Nucleus accumbens (tissue), 56 donors: ENCODE measurements around the gene SLC51A.
"Not testable (repeated sequence)": the region's sequence is repeated elsewhere in the genome, so short reads cannot be mapped to it uniquely, and the experiment has no call there.

Experiments
- DNase-seq, 56 donors: peaks; one replicate each; lab custom pipeline; 2025; lab: John Stamatoyannopoulos, UW

SLC51A gene

DNA sequence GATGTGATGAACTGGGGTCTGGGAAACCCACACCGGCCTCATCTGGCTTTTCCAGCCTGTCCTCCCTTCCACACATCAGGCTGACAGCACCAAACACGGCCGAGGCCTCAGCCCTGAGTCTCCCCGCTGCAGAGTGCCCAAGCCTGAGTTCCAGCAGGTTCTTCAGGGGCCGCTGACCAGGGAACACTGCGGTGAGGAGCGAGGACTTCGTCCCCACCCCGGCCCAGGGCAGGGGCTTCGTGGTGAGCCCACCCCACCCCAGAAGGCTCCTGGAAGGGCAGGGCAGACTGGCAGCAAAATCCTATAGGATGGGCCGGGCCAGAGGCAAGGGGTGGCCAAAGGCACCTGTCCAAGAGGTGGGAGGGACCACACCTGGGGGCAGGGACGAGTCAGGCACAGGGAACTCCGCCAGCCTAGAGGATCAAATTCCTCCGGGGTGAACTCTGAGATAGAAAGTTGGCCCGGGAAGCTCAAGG, at the start of gene SLC51A:
TSS of gene SLC51A (plus strand) at position 446 of the 476 bp plus-strand sequence. CDS start 179 bp downstream, outside the sequence.
- DNase-seq: no peak

DNA sequence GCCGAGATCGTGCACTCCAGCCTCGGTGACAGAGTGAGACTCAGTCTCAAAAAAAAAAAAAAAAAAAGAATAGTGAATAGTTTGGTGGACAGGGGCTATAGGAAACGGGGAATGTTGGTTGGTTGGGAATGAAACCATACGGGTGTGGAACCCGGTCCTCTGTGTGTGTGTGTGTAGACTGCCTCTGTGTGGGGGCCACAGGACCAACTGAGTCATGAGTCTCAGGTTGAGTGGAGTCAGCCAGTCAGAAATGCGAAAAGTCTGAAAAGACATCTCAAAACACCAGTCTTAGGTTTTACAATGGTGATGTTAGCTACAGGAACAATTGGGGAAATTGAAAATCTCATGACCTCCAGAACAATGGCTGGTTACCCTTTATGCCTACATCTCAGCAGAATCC, 49.6 kb upstream of the SLC51A start:
- no peak for DNase-seq

DNA sequence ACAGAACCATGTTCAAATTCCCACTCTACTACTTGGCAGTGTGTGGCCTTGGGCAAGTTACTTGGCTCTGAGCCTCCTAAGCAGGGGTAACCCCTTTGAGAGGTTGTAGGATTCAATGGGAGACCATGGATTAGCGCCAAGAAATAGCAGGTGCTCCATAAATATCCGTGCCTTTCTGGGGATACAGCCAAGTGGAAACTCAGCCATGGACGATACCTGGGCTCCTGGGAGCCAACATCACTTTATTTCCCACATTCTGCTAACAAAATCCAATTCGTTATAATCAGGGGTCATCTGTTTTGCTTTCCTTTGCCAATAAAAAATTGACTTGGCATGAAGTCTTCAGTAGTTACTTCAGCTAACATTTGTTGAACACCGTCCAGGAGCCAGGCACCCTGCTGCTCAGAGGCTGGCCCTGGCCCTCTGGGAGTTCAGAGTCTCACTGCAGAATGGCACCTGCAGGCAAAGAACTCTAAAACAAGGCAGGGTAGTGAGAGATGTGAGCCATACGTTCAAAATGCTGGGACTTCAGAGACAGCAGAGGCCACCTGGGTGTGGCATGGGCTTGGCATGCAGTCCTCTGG, 47.4 kb upstream of the SLC51A start:
- peak in 1 of 56 donors; percentile 24 for DNase-seq

DNA sequence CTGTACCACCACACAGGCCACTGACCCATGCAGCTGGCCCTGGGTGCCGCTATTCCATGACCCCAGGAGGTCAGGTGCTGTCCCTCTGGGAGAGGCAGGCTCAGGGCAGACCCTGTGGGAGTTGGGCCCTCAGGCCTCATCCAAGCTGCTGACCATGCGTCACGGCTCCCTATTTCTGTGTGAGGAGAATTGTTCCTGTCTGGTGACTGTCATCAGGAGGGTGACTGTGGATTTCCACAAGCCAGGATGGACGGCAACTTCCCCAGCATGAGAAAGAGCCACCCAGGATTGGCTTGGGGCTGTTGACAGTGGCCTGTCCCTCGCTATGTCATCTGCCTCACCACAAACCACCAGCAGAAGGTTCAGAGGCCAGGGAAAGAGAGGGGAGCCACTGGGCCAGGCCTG, 46.5 kb upstream of the SLC51A start:
- DNase-seq: no peak

DNA sequence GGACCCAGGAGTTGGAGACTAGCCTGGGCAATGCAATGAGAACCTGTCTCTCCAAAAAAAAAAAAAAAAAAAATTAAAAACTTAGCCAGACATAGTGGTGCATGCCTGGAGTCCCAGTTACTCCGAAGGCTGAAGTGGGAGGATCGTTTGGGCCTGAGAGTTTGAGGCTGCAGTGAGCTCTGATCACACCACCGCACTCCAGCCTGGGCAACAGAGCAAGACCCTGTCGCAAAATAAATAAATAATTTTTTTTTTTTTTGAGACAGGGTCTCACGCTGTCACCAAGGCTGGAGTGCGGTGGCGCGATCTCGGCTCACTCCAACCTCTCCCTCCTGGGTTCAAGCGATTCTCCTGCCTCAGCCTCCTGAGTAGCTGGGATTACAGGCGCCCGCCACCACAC, 46.0 kb upstream of the SLC51A start:
- DNase-seq: not testable (repeated sequence)

DNA sequence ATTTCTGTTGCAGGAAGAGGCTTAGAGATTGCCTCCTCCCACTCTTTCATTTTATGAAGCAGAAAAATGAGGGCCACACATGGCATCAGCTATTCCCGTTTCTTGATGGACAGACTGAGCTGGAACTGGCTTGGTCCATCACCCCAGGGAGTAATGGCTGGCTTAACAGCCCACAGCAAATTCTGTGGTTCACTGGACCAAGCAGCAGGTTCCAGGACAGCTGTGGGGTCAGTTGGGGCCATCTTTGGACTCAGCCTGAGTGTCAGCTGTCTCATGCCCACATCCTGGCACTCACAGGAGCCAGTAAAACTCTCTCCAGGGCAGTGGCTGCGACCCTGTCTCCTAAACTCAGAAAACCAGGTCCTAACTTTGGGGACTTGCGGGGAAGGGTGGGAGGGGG, 41.7 kb upstream of the SLC51A start:
- DNase-seq: no peak

DNA sequence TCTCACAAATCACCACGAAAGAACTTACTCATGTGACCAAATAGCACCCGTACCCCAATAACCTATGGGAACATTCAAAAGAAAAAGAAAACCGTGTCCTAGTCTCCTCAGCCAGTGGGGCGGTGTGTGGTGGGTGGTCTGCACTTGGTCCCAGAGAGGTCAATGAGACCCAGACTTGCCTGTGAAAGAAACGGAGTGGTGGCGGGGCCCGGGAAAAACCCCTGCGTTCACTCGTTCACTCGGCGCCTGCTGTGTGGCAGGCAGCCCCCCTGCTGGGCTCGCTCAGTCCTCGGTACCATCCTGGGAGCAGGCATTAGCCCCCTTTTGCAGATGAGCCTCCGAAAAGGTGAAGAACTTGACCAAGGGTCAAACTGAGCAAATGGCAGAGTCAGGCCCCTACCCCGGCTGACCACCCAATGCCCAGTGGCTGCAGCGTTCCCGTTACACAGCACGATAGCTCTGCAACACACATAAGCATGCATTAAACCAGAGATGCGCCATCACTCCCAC, 41.2 kb upstream of the SLC51A start:
- DNase-seq: no peak

DNA sequence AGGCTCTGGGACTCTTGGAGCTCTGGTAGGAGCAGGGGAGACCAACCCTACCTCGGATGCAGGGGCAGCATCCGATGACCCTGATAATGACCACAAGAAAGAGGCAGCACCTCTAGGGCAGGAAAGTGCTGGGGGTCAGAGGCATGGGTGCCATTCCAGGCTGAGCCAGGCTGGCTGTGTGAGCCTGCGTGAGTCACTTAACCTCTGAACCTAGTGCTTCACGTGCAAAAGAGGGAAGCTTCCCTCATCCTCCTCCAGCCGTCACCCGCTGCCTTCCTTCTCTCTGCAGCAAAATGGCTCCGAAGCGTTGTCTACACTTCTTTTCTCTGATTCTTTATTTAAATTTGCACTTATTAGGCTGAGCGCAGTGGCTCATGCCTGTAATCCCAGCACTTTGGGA, 40.6 kb upstream of the SLC51A start:
- DNase-seq: no peak

DNA sequence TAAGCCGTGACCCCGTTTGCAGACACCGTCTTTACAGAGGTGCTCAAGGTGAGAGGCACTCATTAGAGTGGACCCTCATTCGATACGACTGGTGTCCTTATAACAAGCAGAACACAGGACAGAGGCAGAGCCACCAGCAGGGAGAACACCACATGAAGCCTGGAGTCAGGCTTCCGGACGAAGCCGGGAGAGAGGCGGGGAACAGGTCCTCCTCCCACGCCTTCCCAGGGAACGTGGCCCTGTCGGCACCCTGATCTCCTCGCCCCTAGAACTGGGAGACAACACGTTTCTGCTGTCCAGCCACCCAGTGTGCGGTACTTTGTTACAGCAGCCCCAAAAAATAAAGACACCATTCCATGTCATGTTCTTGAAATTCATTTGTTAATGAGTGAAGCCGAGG, 38.8 kb upstream of the SLC51A start:
- DNase-seq: no peak

DNA sequence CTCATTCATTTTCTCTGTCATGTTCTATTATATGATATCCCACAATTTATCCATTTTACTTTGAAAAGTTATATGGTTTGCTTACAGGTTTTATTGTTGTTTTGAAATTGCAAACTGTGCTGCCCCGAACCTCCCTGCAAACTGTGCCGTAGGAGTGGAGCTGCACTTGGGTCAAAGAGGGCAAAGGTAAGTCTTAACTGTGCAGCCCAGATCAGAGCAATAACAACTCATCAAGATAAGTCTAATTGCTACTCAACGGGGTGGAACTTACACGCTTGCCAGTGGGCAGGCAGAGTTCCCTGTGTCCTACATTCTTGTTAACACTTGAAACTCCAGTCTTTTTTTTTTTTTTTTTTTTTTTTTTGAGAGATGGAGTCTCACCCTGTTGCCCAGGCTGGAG, 38.4 kb upstream of the SLC51A start:
- no peak for DNase-seq

DNA sequence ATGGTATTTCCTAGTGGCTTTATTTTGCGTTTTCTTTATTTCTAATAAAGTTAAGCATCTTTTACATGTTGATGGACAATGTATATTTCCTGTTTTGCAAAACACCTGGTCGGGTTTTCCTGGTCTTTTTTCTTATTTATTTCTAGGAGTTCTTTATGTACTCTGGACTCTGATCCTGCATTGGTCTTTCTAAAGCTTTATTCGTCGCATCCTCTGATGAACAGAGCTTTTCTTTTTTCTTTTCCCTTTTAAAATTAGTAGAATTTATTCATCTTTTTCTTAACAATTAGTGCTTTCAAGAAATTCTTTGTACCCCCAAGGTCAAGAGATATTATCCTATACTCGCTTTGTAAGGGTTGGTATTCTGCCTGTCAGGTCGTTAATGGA, 37.3 kb upstream of the SLC51A start:
- no peak for DNase-seq

DNA sequence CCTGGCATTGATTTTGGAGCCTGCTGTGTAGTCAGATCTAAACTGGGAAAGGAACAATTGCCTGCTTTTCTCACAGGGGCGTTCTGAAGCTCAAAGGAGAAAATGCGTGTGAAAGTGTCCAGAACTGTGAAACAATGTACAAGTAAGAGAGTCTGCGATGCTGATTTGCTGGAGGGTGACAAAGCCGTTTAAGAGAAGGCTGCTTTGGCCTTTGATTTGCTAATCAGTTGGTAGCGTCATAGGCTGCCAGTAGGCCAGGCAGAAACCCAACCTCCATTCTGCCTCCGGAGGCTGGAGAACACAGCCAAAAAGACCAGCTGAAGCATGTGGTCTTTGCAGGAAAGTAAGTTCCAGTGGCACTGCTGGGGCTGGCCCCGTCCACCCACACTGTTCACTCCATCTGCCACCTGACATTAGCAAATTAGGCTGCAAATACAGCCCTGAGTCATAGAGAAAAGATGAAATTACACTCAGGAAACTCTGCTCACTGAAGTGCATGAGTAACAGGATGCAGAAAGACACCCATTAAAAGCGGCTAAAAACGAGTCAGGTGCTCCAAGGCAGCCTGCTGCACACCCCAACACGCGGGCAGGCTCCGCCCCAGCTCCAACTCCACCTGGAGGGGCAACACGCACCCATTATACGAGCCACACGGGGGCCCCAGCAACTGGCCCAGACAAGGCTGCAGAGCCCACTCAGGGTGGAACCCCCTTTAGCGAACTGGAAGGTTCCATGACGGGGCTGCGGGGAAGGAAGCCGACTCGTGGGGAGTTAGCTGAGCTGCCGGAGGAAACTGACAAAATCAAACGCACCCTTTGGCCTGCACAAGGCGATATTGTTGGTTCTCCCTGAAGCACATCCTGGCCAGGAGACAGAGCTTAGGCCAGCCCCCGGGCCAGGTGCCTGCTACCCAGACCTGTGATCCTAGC, 36.7 kb upstream of the SLC51A start:
- peak in 55 of 56 donors; percentile 29 to 94 (median 74) for DNase-seq

DNA sequence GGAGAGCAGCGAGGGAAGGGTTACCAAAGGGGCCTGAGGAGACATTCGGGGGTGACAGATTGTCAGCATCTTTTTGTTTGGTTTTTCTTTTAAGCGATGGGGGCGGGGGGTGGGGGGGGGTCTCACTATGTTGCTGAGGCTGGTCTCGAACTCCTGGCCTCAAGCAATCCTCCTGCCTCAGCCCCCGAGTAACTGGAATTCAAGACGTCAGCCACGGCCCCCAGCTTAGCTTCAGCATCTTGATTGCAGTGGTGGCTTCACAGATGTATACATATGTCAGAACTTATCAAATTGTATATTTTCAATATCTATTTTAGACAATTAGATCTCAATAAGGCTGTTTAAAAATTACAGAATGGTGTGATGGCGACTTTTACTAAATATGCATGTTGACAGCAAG, 36.0 kb upstream of the SLC51A start:
- no peak for DNase-seq

DNA sequence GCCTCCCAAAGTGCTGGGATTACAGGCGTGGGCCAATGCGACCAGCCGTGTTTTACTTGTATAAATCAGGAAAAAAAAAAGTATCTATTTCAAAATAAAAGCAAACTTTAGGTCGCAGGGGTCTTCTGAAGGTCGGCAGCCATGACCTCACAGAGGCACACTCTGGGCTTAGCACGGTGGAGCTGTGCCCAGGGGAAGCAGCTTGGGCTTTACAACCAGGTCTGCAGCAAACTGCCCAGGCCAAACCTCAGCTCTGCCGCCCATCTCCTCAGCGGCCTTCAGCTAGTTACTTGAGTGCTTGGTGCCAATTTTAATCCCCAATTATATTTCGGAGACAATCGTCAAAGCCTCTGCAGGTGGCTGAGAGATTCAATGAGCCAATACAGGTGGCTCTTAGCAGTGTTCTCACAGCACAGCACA, 35.2 kb upstream of the SLC51A start:
- DNase-seq: no peak

DNA sequence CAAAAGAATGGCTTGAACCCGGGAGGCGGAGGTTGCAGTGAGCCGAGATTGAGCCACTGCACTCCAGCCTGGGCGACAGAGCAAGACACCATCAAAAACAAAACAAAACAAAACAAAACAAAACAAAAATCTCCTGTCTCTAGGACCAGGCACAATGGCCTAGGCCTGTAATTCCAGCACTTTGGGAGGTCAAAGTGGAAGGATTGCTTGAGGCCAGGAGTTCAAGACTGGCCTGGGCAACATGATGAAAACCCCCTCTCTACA, 32.2 kb upstream of the SLC51A start:
- not testable (repeated sequence) for DNase-seq

DNA sequence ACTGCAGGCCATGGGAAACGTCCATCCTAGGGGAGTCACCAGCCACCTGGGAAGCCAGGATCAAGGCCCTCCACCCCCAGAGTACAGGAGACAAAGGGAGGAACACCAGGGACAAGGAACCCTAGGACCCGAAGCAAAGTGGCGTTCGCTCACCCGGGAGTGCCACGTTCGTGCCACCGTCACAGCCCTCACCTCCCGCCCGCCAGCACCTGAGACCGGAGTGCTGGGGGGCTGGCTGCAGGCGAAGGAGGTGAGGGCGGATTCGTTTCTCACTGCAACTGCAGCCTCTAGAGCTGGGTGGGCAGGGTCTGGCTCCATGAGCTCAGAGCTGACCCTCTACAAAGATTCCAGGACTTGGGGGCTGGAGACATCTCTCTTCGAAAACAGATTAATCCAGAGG, 31.5 kb upstream of the SLC51A start:
- DNase-seq: no peak

DNA sequence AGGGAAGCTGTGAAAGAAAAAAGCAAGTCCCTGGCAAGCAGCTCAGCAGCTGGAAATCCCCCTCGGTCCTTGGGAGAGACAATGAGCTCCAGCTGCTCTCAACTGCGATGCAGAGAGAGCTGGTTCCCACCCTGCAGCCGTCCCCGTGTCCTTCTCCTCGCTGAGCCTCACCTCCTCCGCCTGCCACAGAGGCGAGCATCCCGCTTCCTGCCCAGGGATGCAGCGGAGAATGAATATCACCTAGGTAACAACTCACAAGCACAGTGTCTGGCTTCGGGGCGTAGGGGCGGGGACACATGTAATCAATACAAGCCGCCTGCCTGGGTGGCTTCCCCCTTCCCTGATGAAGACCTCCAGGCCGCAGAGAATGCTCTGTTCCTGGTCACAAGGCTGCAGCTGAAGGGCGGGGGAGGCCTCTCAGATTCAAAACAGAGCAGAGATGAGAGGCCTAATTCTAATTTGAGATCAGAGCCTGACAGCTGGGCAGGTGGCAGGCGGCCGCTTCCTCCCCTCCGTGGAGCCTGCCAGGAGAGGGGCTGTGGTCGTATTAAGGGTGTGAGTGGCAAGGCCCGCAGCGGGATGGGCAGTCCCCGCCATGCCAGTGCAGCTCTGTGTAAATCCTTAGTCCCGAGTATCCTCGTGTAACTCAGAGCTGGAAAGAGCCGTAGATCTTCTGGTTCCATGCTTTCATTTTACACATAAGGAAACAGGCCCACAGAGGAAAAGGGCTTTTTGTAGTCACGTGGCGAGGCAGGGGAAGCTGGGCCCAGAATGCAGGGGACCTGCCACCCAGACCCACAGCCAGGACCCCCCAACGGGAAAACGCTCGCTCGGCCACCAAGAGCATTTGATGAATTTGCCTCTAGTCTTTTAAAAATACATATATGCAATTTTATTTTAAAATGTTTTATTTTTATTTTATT, 29.4 kb upstream of the SLC51A start:
- DNase-seq: peak in 37 of 56 donors; percentile 9 to 85 (median 44)

DNA sequence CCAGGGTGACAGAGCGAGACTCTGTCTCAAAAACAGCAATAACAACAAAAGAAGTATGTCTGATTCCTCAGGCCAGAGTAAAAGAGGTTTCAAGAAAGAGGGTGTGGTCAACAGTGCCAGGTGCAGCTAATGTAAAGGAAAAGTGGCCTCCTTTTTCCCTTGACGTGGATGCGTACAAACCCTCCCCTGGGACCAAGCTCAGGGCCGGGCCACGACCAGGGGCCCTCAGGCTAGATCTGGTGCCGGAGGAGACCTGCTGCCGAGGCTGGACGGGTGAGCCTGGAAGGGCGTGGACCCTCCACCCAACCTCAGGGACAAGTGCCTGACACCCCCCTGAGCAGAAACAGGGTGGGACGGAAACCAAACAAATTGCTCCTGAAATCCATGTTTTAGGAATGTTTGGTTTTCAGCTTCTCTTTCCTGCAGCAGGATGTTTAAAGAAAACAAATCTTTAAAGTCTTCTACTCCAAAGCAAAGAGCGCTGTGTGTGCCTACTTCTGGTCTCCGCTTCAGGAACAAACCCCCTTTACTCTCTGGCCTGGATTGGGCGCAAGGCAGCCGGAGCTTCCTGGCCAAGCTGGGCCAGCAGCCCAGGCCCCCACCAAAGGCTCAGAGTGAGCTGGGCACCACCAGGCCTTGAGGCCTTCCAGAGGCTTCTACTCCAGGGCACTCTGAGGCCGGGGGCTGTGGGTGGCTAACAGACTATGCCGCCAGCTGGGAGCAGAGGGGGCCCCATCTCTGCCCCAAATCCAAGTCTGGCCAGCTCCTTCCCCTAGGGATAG, 26.6 kb upstream of the SLC51A start:
- DNase-seq: peak in 28 of 56 donors; percentile 6 to 75 (median 33)

DNA sequence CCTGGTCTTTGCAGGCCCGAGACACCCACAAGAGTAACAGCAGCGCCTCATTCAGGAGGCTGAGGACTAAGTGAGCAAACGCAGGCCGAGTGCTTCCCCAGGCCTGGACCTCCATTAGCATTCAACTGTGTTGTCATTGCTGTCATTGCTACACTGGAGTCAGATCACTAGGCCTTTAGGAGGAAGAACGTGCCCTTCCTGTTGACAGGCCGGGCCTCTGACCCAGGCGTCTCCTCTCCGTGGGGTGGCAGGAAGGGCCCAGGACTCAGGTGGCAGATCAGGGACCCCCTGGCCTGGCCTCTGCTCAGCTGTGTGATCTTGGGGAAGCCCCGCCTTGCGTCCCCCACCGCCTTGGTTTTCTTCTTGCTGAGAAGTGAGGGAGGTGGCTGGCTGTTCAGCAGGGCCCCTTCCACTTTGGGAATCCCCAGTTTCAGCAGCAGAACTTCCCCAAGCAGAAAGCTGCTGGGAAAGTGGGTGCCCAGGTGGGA, 24.3 kb upstream of the SLC51A start:
- DNase-seq: no peak
